ENCODE measurements around the gene HOXD1. TPM values are rescaled to one million over a fixed set of nuclear protein-coding genes. Genes with fewer than 3 reads are reported as not detected.

Gene HOXD1
- total RNA-seq, 1 experiment from 2014 or later, result not detected

GRCh38 chr2:176200971-176201370 lies 12.5 kb downstream of the HOXD1 start:
- H3K27me3 ChIP-seq (ENCODE audit: insufficient read depth, low read length), result peaks cover 4% of the 10 kb centered on the region; the same call in 1 of the 2 replicates
- H3K27ac ChIP-seq (ENCODE audit: insufficient read length, low read depth, low read length), result no peak overlapping the region
- no peak overlapping the region for H3K18ac ChIP-seq (ENCODE audit: insufficient read length, low read depth, low read length)
- no peak overlapping the region for H3K14ac ChIP-seq (ENCODE audit: insufficient read depth, low read length)
- no CpG with 5 or more reads among the region's 21 CpGs for WGBS (ENCODE audit: extremely low coverage, insufficient read length, low lambda C conversion rate)
- H3K79me1 ChIP-seq (ENCODE audit: insufficient read depth, low read depth, low read length, poor library complexity, severe bottlenecking), result no peaks in the 10 kb centered on the region
- H3K23ac ChIP-seq (ENCODE audit: insufficient read length, low read depth, low read length), result no peak overlapping the region
- H3K56ac ChIP-seq (ENCODE audit: insufficient read length, low read depth, low read length), result no peak overlapping the region
- H4K20me1 ChIP-seq (ENCODE audit: control insufficient read depth, insufficient read depth, insufficient read length), result no peaks in the 10 kb centered on the region
- H4K91ac ChIP-seq (ENCODE audit: insufficient read length, low read depth, low read length), result no peak overlapping the region
- no peaks in the 10 kb centered on the region for H3K4me1 ChIP-seq (ENCODE audit: insufficient read depth, low read length)
- no peak overlapping the region for H3K9ac ChIP-seq (ENCODE audit: extremely low read depth, insufficient read length, low read length)
- no peak overlapping the region for H2AK5ac ChIP-seq (ENCODE audit: insufficient read length, low read length)
- no peak overlapping the region for H2BK120ac ChIP-seq (ENCODE audit: low read depth, low read length, poor library complexity, severe bottlenecking)
- H3K23me2 ChIP-seq (ENCODE audit: insufficient read length, low read depth, low read length, poor library complexity, severe bottlenecking), result peaks cover 3% of the 10 kb centered on the region
- no peak overlapping the region for H4K8ac ChIP-seq (replicated peaks; ENCODE audit: insufficient read length, low read depth, low read length)
- no peak overlapping the region for H2BK5ac ChIP-seq (ENCODE audit: insufficient read length, low read length)
- no peak for DNase-seq
- Mint-ChIP-seq H3K36me3 (ENCODE audit: insufficient read depth in 1 of 3, low read depth in 3 of 3) (no peaks in the 10 kb centered on the region), H3K9me3 (no peaks in the 10 kb centered on the region), H3K27ac (no peak overlapping the region), H3K27me3 (ENCODE audit: low read depth) (peaks cover 58% of the 10 kb centered on the region), H3K4me1 (no peaks in the 10 kb centered on the region), H3K4me3 (no peak overlapping the region; a peak in 1 of 5 replicates)
- H2BK20ac ChIP-seq (ENCODE audit: low read depth, low read length, poor library complexity, severe bottlenecking), result no peak overlapping the region
- no peaks in the 10 kb centered on the region for H3K79me2 ChIP-seq (ENCODE audit: insufficient read depth, low read length)
- H2BK12ac ChIP-seq (ENCODE audit: insufficient read length, low read depth, low read length), result no peak overlapping the region
- H2BK15ac ChIP-seq (ENCODE audit: low read depth, low read length), result no peak overlapping the region
- H2AFZ ChIP-seq (ENCODE audit: low read length), result no peak overlapping the region
- H3K4ac ChIP-seq (ENCODE audit: low read depth, low read length), result no peak overlapping the region
- no peak overlapping the region for H3K4me2 ChIP-seq (ENCODE audit: insufficient read depth, insufficient read length, low read length)
- TF ChIP-seq CTCF (conservative IDR thresholded peaks at IDR 0.05), result no peak
- no peak overlapping the region for H4K5ac ChIP-seq (ENCODE audit: insufficient read length, low read depth, low read length)
- no peak overlapping the region for H3T11ph ChIP-seq (ENCODE audit: low read length)
- no peaks in the 10 kb centered on the region for H3K9me3 ChIP-seq (ENCODE audit: control insufficient read depth, low read depth, low read length)
